Measurements from ENCODE around the gene ATP1A3. TPM values are rescaled to one million over a fixed set of nuclear protein-coding genes. Genes with fewer than 3 reads are reported as not detected.
A peak's percentile ranks its signal among the peaks of the same experiment; 100 is the strongest.

ATP1A3 gene
- total RNA-seq, 2 donors from 2014 or later: 81.4 to 223 TPM

- no peak for DNase-seq (ENCODE audit: low spot score)
- H3K36me3 ChIP-seq: no peaks in the 10 kb centered on the region
- H3K4me3 ChIP-seq: no peak overlapping the region
- no peak for TF ChIP-seq CTCF (IDR thresholded peaks at IDR 0.05)
- peak overlapping the region; percentile 32 to 82 for H3K27ac ChIP-seq
- no peaks in the 10 kb centered on the region for H3K27me3 ChIP-seq
- peaks cover 0 to 30% of the 10 kb centered on the region in 2 donors for H3K4me1 ChIP-seq
- no peaks in the 10 kb centered on the region for H3K9me3 ChIP-seq
These were observed 30.6 kb upstream of the ATP1A3 start for GRCh38 chr19:42024622-42025111.

- DNase-seq (ENCODE audit: low spot score): no peak
- H3K36me3 ChIP-seq: no peaks in the 10 kb centered on the region
- peak overlapping the region; percentile 32 to 82 for H3K27ac ChIP-seq
- no peak overlapping the region for H3K4me3 ChIP-seq
- TF ChIP-seq CTCF (IDR thresholded peaks at IDR 0.05): no peak
- H3K4me1 ChIP-seq: peaks cover 0 to 30% of the 10 kb centered on the region in 2 donors
- no peaks in the 10 kb centered on the region for H3K27me3 ChIP-seq
- H3K9me3 ChIP-seq: no peaks in the 10 kb centered on the region
These were observed 29.9 kb upstream of the ATP1A3 start for GRCh38 chr19:42023943-42024260.

- H3K9me3 ChIP-seq: no peaks in the 10 kb centered on the region
- H3K36me3 ChIP-seq: no peaks in the 10 kb centered on the region
- DNase-seq (ENCODE audit: low spot score): no peak
- peak in 1 of 2 donors; percentile 35 for TF ChIP-seq CTCF (IDR thresholded peaks at IDR 0.05)
- H3K27ac ChIP-seq: peak overlapping the region; percentile 26 to 82
- no peak overlapping the region for H3K4me3 ChIP-seq
- H3K27me3 ChIP-seq: no peaks in the 10 kb centered on the region
- peaks cover 0 to 30% of the 10 kb centered on the region in 2 donors for H3K4me1 ChIP-seq
These were observed 29.3 kb upstream of the ATP1A3 start for GRCh38 chr19:42023121-42023942.

GRCh38 chr19:42022616-42023015 lies 28.6 kb upstream of the ATP1A3 start:
- Histone ChIP-seq H3K27me3 (no peaks in the 10 kb centered on the region), H3K4me3 (no peak overlapping the region), H3K36me3 (no peaks in the 10 kb centered on the region), H3K27ac (no peak overlapping the region), H3K4me1 (peaks cover 0 to 30% of the 10 kb centered on the region in 2 donors), H3K9me3 (no peaks in the 10 kb centered on the region)
- DNase-seq (ENCODE audit: low spot score): no peak
- no peak for TF ChIP-seq CTCF (IDR thresholded peaks at IDR 0.05)

GRCh38 chr19:42021185-42021584 lies 27.2 kb upstream of the ATP1A3 start:
- Histone ChIP-seq H3K4me1 (peaks cover 0 to 30% of the 10 kb centered on the region in 2 donors), H3K27me3 (no peaks in the 10 kb centered on the region), H3K36me3 (no peaks in the 10 kb centered on the region), H3K9me3 (no peaks in the 10 kb centered on the region), H3K27ac (no peak overlapping the region), H3K4me3 (no peak overlapping the region)
- TF ChIP-seq CTCF (IDR thresholded peaks at IDR 0.05): no peak
- DNase-seq (ENCODE audit: low spot score): no peak

Measured in right atrium auricular region (tissue), 2 donors.